HCT116 (cell line): ENCODE measurements around the gene HOXA11. TPM values are rescaled to one million over a fixed set of nuclear protein-coding genes. Genes with fewer than 3 reads are reported as not detected.

ENCODE experiments used
- ATAC-seq: fragments of 200-7000 bp; cut with Tn5 transposase; 2 replicates; pipeline ENCODE4 v1.9.1; 2020; ENCODE audit warnings: mild to moderate bottlenecking, moderate library complexity
- BruUV-seq: library from RNA; stranded (reverse); fragments of 400-500 nt; replicated peaks from 2 replicates; lab custom pipeline; 2021; lab: Mats Ljungman, UMichigan
- CTCF ChIA-PET: fragments of 300-600 bp; sonication (Branson Sonifier 250); formaldehyde crosslinking; loops from one replicate; lab custom pipeline; 2021; ENCODE audit warnings: antibody characterized with exemption; lab: Charles Lee
- POLR2A ChIA-PET: fragments of 300-600, 350-600 bp; sonication (Branson Sonifier 250); formaldehyde crosslinking; loops from one replicate; lab custom pipeline; 2021; ENCODE audit warnings: antibody characterized with exemption; lab: Charles Lee
- RAD21 ChIA-PET, 2 experiments: fragments of 300-600 bp; sonication (Branson Sonifier 250); formaldehyde crosslinking; loops; one replicate each; lab custom pipeline; 2023; ENCODE audit warnings: low total read pairs in 2 of 2; ENCODE audit not compliant: uncharacterized antibody in 2 of 2, unreplicated experiment in 2 of 2, low non-redundant PET in 1 of 2; lab: Charles Lee
- DNase-seq: peaks from one replicate; pipeline ENCODE4 v3.0.0-alpha.2; 2010; ENCODE audit warnings: low read depth, low spot score
- H2AFZ ChIP-seq: fragments of 200-600 bp; shearing (Covaris generic), sonication (generic); 2 replicates; pipeline ENCODE4 v1.6.1; 2017; ENCODE audit warnings: low read depth, mixed run types, mixed read lengths, antibody characterized with exemption, low read length; ENCODE audit not compliant: poor library complexity, severe bottlenecking
- H3K27ac ChIP-seq: 2 replicates; pipeline ENCODE4 v1.5.1; 2012; ENCODE audit warnings: low read depth, low read length
- H3K27me3 ChIP-seq: fragments of 200-600 bp; sonication (generic); 2 replicates; pipeline ENCODE4 v1.6.1; 2016; ENCODE audit warnings: mixed run types, low read length, mixed read lengths; ENCODE audit not compliant: insufficient read depth
- H3K36me3 ChIP-seq, 2 experiments: fragments of 200-500 bp in 1 of 2; fragments of 200-600 bp in 1 of 2; sonication (Bioruptor generic) in 1 of 2; sonication (generic) in 1 of 2; 2 replicates each; pipeline versions ENCODE4 v1.5.1 to v1.6.1; 2014 to 2016; ENCODE audit warnings: low read length in 2 of 2, inconsistent platforms in 1 of 2, mixed read lengths in 1 of 2, mixed run types in 1 of 2; ENCODE audit not compliant: insufficient read depth in 2 of 2, control insufficient read depth in 1 of 2
- H3K4me1 ChIP-seq, 2 experiments: fragments of 200-600 bp in 1 of 2; sonication (generic) in 1 of 2; 2 replicates each; pipeline versions ENCODE4 v1.5.1 to v1.6.1; 2012 to 2017; ENCODE audit warnings: low read length in 2 of 2, inconsistent platforms in 1 of 2, mild to moderate bottlenecking in 1 of 2, mixed read lengths in 1 of 2, mixed run types in 1 of 2, moderate library complexity in 1 of 2; ENCODE audit not compliant: insufficient read depth in 2 of 2, control insufficient read depth in 1 of 2
- H3K4me2 ChIP-seq: fragments of 200-600 bp; sonication (generic); 2 replicates; pipeline ENCODE4 v1.6.1; 2017; ENCODE audit warnings: mixed run types, low read length, mixed read lengths
- H3K4me3 ChIP-seq, 2 experiments: fragments of 200-600 bp in 1 of 2; sonication (generic) in 1 of 2; replicated peaks in 1 of 2; 2 replicates each; pipeline ENCODE4 v1.5.1; 2011 to 2016; ENCODE audit warnings: low read length in 2 of 2, control low read depth in 1 of 2, low read depth in 1 of 2, mild to moderate bottlenecking in 1 of 2, mixed read lengths in 1 of 2, mixed run types in 1 of 2
- H3K79me2 ChIP-seq: fragments of 200-600 bp; sonication (generic); 2 replicates; pipeline ENCODE4 v1.6.1; 2017; ENCODE audit warnings: mild to moderate bottlenecking, mixed run types, low read length, moderate library complexity, mixed read lengths; ENCODE audit not compliant: insufficient read depth
- H3K9ac ChIP-seq: fragments of 200-600 bp; sonication (generic); 2 replicates; pipeline ENCODE4 v1.6.1; 2016; ENCODE audit warnings: low read length, mixed read lengths
- H3K9me2 ChIP-seq: fragments of 200-600 bp; sonication (generic), shearing (Covaris generic); 2 replicates; pipeline ENCODE4 v1.6.1; 2017; ENCODE audit warnings: mixed run types, mild to moderate bottlenecking, moderate library complexity; ENCODE audit not compliant: insufficient read depth
- H3K9me3 ChIP-seq, 2 experiments: fragments of 200-500 bp in 1 of 2; fragments of 200-600 bp in 1 of 2; sonication (Bioruptor generic) in 1 of 2; sonication (generic) in 1 of 2; 2 replicates each; pipeline ENCODE4 v1.6.1; 2014 to 2017; ENCODE audit warnings: low read length in 2 of 2, mixed read lengths in 2 of 2, inconsistent platforms in 1 of 2, low read depth in 1 of 2, mild to moderate bottlenecking in 1 of 2, mixed run types in 1 of 2, moderate library complexity in 1 of 2; ENCODE audit not compliant: control insufficient read depth in 1 of 2, insufficient read depth in 1 of 2
- H4K20me1 ChIP-seq: fragments of 200-600 bp; sonication (generic), shearing (Covaris generic); 2 replicates; pipeline ENCODE4 v1.6.1; 2017; ENCODE audit warnings: mixed run types, mild to moderate bottlenecking, moderate library complexity; ENCODE audit not compliant: insufficient read depth
- ELF1 ChIP-seq: IDR thresholded peaks from 2 replicates; pipeline ENCODE4 v1.6.1; 2012; ENCODE audit warnings: low read depth, borderline replicate concordance
- EZH2 ChIP-seq: fragments of 200-600 bp; sonication (generic); IDR thresholded peaks from 2 replicates; pipeline ENCODE4 v1.6.1; 2017; ENCODE audit warnings: antibody characterized with exemption, mixed run types
- EZH2phosphoT487 ChIP-seq: fragments of 200-600 bp; IDR thresholded peaks from 2 replicates; pipeline ENCODE4 v1.6.1; 2018; ENCODE audit warnings: antibody characterized with exemption, borderline replicate concordance
- SIN3A ChIP-seq: IDR thresholded peaks from 2 replicates; pipeline ENCODE4 v1.6.1; 2012; ENCODE audit warnings: low read depth
- SRF ChIP-seq: IDR thresholded peaks from 2 replicates; pipeline ENCODE4 v1.6.1; 2012; ENCODE audit warnings: low read depth
- TCF7L2 ChIP-seq: IDR thresholded peaks from 2 replicates; pipeline ENCODE4 v1.7.0; 2011; ENCODE audit warnings: borderline replicate concordance, inconsistent platforms; ENCODE audit not compliant: insufficient read depth, insufficient read length; ENCODE audit errors: extremely low read depth
- ZFX ChIP-seq: fragments of 450-650 bp; IDR thresholded peaks from 2 replicates; pipeline ENCODE4 v1.6.1; 2017
- intact Hi-C: fragments of 100-400 bp; cut with micrococcal nuclease; formaldehyde crosslinking; loops from 2 replicates; pipeline ENCODE4 v1.10.0; 2022
- total RNA-seq: library from RNA; stranded (reverse); gene quantifications from one replicate; pipeline ENCODE4 v1.2.1, GENCODE V29; 2021; ENCODE audit not compliant: unreplicated experiment
- TF ChIP-seq, protein P1 (sequence below): IDR thresholded peaks from 2 replicates; pipeline ENCODE4 v1.6.1; 2011; ENCODE audit warnings: mild to moderate bottlenecking, low read length, moderate library complexity; ENCODE audit not compliant: insufficient replicate concordance; ENCODE audit errors: extremely low read depth
- TF ChIP-seq, protein P2 (sequence below): IDR thresholded peaks from 2 replicates; pipeline ENCODE4 v1.6.1; 2012

The HOXA11 gene
- total RNA-seq, 1 experiment from 2014 or later, result 6.8 TPM

DNA sequence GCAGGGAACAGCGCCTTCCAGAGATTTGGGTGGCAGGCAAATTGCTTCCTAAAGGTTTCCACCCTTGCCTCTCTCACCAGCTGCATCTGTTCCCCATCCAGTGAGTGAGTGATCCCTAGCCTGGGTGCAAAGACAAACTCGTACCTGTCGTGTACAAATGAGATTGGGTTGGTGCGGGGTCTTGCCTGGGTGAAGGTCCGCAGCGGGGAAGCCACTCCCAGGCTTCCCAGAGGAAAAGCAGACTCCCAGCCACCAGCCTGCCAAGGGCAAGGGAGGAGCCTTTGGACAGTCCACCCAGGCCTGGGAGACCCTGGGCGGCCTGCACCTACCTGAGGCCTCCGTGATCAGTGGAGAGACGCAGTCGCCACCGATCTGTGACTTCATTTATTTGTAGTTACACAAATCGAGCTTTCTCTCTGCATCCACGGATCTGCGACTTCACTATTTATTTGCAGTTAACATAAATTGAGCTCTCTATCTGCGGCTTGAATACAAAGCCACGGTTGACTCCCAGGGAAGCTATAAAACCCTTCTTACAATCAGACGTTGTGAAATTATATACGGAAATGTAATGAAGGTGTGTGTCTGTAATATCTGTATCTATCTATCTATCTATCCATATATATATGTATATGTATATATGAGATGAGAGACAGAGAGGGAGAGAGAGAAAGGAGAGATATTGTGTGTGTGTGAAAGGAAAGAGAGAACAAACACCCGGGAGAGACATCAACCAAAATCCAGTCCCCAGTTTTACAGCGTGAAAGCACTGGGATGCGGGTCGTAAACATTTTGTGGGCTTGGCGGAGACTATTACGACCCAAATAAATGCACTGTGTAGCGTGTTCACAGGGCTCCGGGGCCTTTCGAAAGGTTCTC lies 25.5 kb downstream of the HOXA11 start (continued):
- no peak for TF ChIP-seq SRF

DNA sequence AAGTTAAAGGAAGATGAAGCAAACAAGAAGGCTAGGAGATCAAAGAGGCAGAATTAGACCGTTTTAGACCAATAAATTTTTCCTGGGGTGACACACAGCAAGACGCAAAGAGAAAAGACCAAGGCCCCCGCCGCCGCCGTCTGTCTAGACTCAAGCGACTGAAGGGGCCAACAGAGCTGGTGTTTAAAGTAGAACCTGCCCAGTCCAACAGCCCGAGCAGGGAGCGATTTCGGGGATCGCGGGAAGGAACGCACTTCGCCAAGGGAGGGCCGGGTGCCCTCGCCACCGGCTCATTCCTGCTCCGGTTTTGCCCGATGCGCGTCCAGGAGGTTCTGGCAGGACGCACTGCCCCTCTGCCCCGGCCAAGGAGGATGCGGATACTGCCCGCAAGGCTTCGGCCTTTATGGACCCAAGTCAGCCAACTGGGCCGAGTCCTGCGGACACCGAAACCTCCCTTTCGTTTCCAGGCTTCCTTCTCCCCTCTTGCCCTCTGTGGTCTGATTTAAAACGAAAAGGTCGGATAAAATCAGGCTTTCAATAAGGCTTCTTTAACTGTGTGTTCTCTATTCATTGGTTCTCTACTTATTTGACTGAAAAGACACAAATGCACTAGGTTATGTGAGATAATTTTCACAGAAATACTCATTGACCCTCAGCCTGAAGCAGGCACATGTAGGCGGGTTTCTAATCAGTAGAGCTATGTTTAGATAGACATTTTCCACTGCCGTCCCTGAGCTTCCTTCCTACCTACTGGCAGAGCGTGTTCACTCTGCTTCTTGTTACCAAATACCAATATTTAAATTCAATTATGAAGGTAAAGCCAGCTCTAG lies 26.4 kb downstream of the HOXA11 start:
- DNase-seq, result no peak
- H3K9me2 ChIP-seq, result no peaks in the 10 kb centered on the region
- TF ChIP-seq EZH2phosphoT487 (no peak), ELF1 (no peak), TCF7L2 (no peak), EZH2 (no peak), SIN3A (no peak), SRF (no peak), ZFX (no peak)
- TF ChIP-seq, protein P1, sequence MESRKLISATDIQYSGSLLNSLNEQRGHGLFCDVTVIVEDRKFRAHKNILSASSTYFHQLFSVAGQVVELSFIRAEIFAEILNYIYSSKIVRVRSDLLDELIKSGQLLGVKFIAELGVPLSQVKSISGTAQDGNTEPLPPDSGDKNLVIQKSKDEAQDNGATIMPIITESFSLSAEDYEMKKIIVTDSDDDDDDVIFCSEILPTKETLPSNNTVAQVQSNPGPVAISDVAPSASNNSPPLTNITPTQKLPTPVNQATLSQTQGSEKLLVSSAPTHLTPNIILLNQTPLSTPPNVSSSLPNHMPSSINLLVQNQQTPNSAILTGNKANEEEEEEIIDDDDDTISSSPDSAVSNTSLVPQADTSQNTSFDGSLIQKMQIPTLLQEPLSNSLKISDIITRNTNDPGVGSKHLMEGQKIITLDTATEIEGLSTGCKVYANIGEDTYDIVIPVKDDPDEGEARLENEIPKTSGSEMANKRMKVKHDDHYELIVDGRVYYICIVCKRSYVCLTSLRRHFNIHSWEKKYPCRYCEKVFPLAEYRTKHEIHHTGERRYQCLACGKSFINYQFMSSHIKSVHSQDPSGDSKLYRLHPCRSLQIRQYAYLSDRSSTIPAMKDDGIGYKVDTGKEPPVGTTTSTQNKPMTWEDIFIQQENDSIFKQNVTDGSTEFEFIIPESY, result no peak
- TF ChIP-seq, protein P2, sequence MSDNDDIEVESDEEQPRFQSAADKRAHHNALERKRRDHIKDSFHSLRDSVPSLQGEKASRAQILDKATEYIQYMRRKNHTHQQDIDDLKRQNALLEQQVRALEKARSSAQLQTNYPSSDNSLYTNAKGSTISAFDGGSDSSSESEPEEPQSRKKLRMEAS, result no peak
- RAD21 ChIA-PET, result interaction anchor here in 1 of 2 experiments (1.1 kb wide), 1 partner anchor 477 kb away, joined by 3 read pairs; no protein-coding TSS in a partner anchor
- H4K20me1 ChIP-seq, result no peaks in the 10 kb centered on the region
- peaks cover 0 to 4% of the 10 kb centered on the region in 2 experiments; a peak in 1 of 4 replicates for H3K36me3 ChIP-seq
- no TSS peak for BruUV-seq
- H2AFZ ChIP-seq, result no peak overlapping the region
- CTCF ChIA-PET, result interaction anchor here (1.0 to 1.6 kb wide), 5 partner anchors 21 to 789 kb away, joined by 3 to 8 read pairs (median 4); no protein-coding TSS in a partner anchor
- H3K27ac ChIP-seq, result no peak overlapping the region
- H3K4me1 ChIP-seq, result peaks cover 18 to 54% of the 10 kb centered on the region in 2 experiments
- no peak overlapping the region for H3K4me2 ChIP-seq
- no peak for ATAC-seq
- H3K9ac ChIP-seq, result no peak overlapping the region
- intact Hi-C loops, result no loop called here
- POLR2A ChIA-PET, result no interaction called here
- H3K27me3 ChIP-seq, result no peaks in the 10 kb centered on the region
- peaks cover 33% of the 10 kb centered on the region for H3K79me2 ChIP-seq
- no peak overlapping the region for H3K4me3 ChIP-seq
- no peaks in the 10 kb centered on the region for H3K9me3 ChIP-seq
